AG08396 (cell line): ENCODE measurements around the gene KCNJ11.
"Not testable (repeated sequence)": the region's sequence is repeated elsewhere in the genome, so short reads cannot be mapped to it uniquely, and the experiment has no call there.

Experiments
- DNase-seq: peaks from one replicate; pipeline ENCODE4 v3.0.0; 2012; ENCODE audit warnings: low spot score, mixed read lengths

KCNJ11 gene

DNA sequence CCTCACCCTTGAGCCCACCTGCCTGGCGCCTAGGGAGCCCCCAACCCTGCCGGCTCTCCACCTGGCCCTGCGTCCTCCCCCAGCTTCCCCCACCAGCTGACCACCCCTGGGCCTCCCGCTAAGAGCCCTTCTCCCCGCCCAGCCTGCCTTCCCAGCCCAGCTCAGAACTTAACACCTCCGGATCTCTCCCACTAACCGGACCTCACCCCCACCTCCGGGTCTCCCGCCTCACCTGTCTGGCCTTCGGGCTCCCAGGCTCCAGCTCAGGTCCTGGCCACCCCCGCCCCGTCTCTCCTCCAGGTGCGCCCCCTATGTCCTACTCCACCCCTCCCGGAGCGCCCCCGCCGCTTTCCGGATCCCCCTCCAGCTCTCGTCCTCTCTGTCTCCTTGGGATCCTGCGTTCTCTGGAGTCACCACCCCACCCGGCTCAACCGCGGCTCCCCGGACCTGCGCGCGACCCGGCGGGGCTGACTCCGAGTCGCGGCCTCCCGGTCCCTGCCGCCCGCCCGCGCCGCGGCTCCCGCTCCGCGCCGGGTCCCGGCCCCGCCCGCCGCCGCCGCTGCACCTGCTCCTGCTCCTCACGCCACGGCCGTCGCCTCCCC, at the start of gene KCNJ11:
KCNJ11 (minus strand) TSS at position 51 of the 602 bp plus-strand sequence. CDS start 568 bp downstream, outside the sequence.
- no peak for DNase-seq

- no peak for DNase-seq
These were observed 48.9 kb upstream of the KCNJ11 start for GRCh38 chr11:17437366-17437765.

- DNase-seq = no peak
These were observed 45.6 kb upstream of the KCNJ11 start for GRCh38 chr11:17434108-17434507.

- DNase-seq = no peak
These were observed 43.5 kb upstream of the KCNJ11 start for GRCh38 chr11:17432002-17432401.

DNA sequence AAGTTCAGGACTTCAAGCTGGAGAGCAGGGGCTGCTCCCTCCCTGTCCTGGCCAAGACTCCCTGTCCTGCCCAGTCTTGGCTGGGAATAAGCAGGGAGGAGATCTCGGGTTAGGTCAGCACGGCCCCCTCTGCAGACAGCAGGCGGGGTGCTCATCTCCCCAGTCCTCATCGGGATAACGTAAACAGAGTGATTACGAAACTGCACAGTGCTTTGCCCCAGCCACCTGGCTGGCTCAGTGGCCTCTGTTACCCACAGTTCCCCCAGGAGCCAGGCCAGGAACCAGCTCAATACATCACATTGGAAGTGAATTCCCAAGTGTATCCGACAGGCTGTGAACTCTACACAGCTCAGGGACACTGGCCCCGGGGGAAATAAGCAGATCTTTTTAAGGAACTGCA, 42.7 kb upstream of the KCNJ11 start:
- no peak for DNase-seq

DNA sequence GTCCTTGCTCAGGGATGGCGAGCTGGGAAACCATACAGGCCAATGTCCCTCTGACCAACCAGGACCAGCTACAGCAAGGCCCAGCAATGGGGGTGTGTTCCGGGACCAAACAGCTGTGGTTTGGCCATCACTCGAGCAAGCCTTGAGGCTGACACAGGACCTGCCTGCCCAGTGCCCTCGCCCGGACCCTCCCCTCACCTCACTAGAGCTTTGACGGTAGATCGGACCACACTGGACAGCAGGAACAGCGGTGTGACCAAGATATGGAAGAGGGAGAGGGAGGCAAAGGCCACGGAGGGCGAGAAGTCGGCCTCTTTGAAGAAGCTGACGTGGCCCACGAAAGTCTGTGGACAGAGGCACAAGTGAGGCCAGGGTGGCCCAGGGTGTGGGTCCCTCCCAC, 42.2 kb upstream of the KCNJ11 start:
- DNase-seq = no peak

GRCh38 chr11:17428925-17429324, 40.5 kb upstream of the KCNJ11 start:
- DNase-seq = no peak

GRCh38 chr11:17428261-17428660, 39.8 kb upstream of the KCNJ11 start:
- DNase-seq = no peak

DNA sequence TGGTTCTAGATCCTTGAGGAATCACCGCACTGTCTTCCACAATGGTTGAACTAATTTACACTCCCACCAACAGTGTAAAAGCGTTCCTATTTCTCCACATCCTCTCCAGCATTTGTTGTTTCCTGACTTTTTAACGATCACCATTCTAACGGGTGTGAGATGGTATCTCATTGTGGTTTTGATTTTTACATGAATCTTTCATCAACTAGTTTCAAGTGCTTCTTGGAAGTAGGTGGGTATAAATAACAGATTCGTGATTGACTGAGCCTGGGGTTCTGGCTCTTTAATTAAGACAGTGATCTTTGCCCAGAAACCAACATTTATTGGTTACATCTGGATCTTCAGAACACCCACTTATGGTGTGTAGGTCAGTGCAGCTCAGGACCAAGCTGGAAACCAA, 37.8 kb upstream of the KCNJ11 start:
- DNase-seq = not testable (repeated sequence)

- no peak for DNase-seq
These were observed 35.3 kb upstream of the KCNJ11 start for GRCh38 chr11:17423533-17424310.

- no peak for DNase-seq
These were observed 33.3 kb upstream of the KCNJ11 start for GRCh38 chr11:17421781-17422180.

GRCh38 chr11:17418444-17419081, 30.1 kb upstream of the KCNJ11 start:
- no peak for DNase-seq

GRCh38 chr11:17416492-17416891, 28.0 kb upstream of the KCNJ11 start:
- DNase-seq = no peak

GRCh38 chr11:17415523-17416104, 27.2 kb upstream of the KCNJ11 start:
- no peak for DNase-seq

GRCh38 chr11:17414992-17415391, 26.5 kb upstream of the KCNJ11 start:
- no peak for DNase-seq

DNA sequence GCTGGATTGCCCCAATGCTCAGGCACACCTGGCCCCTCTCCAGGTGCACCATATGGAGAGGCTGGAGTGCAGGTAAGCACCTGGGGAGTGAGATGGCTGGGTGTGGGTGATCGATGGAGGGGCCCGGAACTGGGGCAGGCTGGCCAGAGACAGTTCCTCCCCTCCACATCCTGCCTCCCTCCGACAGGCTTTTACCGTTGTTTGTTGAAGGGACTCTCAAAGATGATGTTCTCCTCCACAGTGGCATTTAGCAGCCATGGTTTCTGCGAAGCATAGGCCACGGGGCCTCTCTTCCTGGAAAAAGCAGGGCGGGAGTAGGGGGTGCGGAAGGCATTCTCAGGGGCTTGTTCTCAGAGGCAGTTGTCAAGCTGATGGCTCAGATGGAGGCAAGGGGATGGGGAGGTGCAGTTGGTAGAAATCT, 25.9 kb upstream of the KCNJ11 start:
- DNase-seq = no peak

- no peak for DNase-seq
These were observed 25.2 kb upstream of the KCNJ11 start for GRCh38 chr11:17413414-17414316.

DNA sequence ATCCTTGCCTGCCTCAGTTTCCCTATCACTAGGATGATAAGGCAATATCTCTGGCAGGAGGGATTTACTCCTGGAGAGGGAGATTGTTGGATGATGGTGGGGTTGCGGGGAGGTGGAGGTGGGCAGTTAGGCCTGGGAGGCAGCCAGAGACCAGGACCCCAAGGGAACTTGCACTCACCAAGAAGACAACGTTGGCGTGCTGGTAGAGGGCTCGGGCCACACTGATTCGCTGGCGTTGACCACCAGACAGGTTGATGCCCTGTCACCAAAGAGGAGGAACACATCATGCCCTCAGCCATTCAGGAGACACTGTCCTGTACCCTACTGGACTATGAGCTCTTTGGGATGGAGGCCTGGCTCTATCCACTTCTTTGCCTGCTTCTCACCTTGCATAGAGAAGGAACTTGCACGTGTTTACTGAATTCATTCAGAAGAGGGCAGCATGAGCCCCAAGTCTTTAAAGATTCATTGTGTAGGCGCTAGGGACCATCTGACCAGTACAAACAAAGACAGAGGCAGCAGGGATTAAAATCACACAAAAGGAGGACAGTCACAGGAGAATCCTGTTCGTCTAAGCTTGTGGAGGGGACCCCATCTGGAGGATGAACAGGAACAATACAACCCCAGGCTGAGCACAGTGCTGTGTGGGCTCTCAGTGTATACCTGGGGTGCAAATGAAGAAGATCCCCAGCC, 24.2 kb upstream of the KCNJ11 start:
- DNase-seq = no peak

- no peak for DNase-seq
These were observed 23.0 kb upstream of the KCNJ11 start for GRCh38 chr11:17411418-17411817.

GRCh38 chr11:17410606-17411379, 22.3 kb upstream of the KCNJ11 start:
- DNase-seq = no peak
